ENCODE data around the gene POC1B.

POC1B gene

GRCh38 chr12:89499857-89500256, 26.0 kb downstream of the POC1B start:
- TF ChIP-seq POLR2A (IDR thresholded peaks at IDR 0.05; ENCODE audit: extremely low read depth, insufficient read length) (no peak), CTCF (IDR thresholded peaks at IDR 0.05; ENCODE audit: low read depth, low read length) (no peak), MYC (IDR thresholded peaks at IDR 0.05; ENCODE audit: low read depth, low read length) (no peak), MAX (IDR thresholded peaks at IDR 0.05; ENCODE audit: low read depth, low read length) (no peak)
- H3K4me3 ChIP-seq (ENCODE audit: low read depth, low read length), result no peak overlapping the region
- DNase-seq (ENCODE audit: low read depth), result no peak

GRCh38 chr12:89497467-89497866, 28.4 kb downstream of the POC1B start:
- no peak for DNase-seq (ENCODE audit: low read depth)
- TF ChIP-seq CTCF (IDR thresholded peaks at IDR 0.05; ENCODE audit: low read depth, low read length) (no peak), MYC (IDR thresholded peaks at IDR 0.05; ENCODE audit: low read depth, low read length) (no peak), MAX (IDR thresholded peaks at IDR 0.05; ENCODE audit: low read depth, low read length) (no peak), POLR2A (IDR thresholded peaks at IDR 0.05; ENCODE audit: extremely low read depth, insufficient read length) (no peak)

GRCh38 chr12:89497005-89497404, 28.8 kb downstream of the POC1B start:
- no peak for DNase-seq (ENCODE audit: low read depth)
- H3K4me3 ChIP-seq (ENCODE audit: low read depth, low read length), result no peak overlapping the region
- TF ChIP-seq POLR2A (IDR thresholded peaks at IDR 0.05; ENCODE audit: extremely low read depth, insufficient read length) (no peak), CTCF (IDR thresholded peaks at IDR 0.05; ENCODE audit: low read depth, low read length) (no peak), MAX (IDR thresholded peaks at IDR 0.05; ENCODE audit: low read depth, low read length) (no peak), MYC (IDR thresholded peaks at IDR 0.05; ENCODE audit: low read depth, low read length) (no peak)

More at GRCh38 chr12:89497467-89497866, 28.4 kb downstream of the POC1B start:
- no peak overlapping the region for H3K4me3 ChIP-seq (ENCODE audit: low read depth, low read length)

- no peak overlapping the region for H3K4me3 ChIP-seq (ENCODE audit: low read depth, low read length)
- no peak for DNase-seq (ENCODE audit: low read depth)
- TF ChIP-seq MYC (IDR thresholded peaks at IDR 0.05; ENCODE audit: low read depth, low read length), result no peak
Observed at GRCh38 chr12:89494411-89495231, 31.2 kb downstream of the POC1B start.

- no peak for DNase-seq (ENCODE audit: low read depth)
- TF ChIP-seq MAX (IDR thresholded peaks at IDR 0.05; ENCODE audit: low read depth, low read length) (no peak), MYC (IDR thresholded peaks at IDR 0.05; ENCODE audit: low read depth, low read length) (no peak), POLR2A (IDR thresholded peaks at IDR 0.05; ENCODE audit: extremely low read depth, insufficient read length) (no peak), CTCF (IDR thresholded peaks at IDR 0.05; ENCODE audit: low read depth, low read length) (no peak)
- no peak overlapping the region for H3K4me3 ChIP-seq (ENCODE audit: low read depth, low read length)
Observed at GRCh38 chr12:89493670-89494302, 32.1 kb downstream of the POC1B start.

- TF ChIP-seq POLR2A (IDR thresholded peaks at IDR 0.05; ENCODE audit: extremely low read depth, insufficient read length) (no peak), MYC (IDR thresholded peaks at IDR 0.05; ENCODE audit: low read depth, low read length) (no peak), CTCF (IDR thresholded peaks at IDR 0.05; ENCODE audit: low read depth, low read length) (no peak), MAX (IDR thresholded peaks at IDR 0.05; ENCODE audit: low read depth, low read length) (no peak)
- DNase-seq (ENCODE audit: low read depth), result no peak
- no peak overlapping the region for H3K4me3 ChIP-seq (ENCODE audit: low read depth, low read length)
Observed at GRCh38 chr12:89492883-89493282, 33.0 kb downstream of the POC1B start.

Measured in NB4 (cell line).